GM18870 (cell line): ENCODE results near the gene TPRN.

Experiments
- ATAC-seq: cut with Tn5 transposase; IDR thresholded peaks from one replicate; pipeline ENCODE4 v1.9.1; 2021; ENCODE audit warnings: moderate library complexity; ENCODE audit not compliant: unreplicated experiment

Gene TPRN

DNA sequence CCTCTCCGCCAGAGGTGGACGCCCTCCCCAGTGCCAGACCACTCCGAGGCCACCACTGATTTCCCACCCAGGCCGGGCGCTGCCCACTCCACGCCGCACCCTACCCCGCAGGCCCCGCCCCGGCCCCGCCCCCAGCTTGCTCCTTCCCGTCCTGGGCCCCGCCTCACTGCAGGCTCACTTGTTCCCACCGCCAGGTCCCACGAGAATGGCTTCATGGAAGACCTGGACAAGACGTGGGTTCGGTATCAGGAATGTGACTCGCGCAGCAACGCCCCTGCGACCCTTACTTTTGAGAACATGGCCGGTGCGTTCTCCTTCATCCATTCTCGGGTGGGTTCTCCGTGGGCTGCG is 37.2 kb downstream of the TPRN start:
- no peak for ATAC-seq

DNA sequence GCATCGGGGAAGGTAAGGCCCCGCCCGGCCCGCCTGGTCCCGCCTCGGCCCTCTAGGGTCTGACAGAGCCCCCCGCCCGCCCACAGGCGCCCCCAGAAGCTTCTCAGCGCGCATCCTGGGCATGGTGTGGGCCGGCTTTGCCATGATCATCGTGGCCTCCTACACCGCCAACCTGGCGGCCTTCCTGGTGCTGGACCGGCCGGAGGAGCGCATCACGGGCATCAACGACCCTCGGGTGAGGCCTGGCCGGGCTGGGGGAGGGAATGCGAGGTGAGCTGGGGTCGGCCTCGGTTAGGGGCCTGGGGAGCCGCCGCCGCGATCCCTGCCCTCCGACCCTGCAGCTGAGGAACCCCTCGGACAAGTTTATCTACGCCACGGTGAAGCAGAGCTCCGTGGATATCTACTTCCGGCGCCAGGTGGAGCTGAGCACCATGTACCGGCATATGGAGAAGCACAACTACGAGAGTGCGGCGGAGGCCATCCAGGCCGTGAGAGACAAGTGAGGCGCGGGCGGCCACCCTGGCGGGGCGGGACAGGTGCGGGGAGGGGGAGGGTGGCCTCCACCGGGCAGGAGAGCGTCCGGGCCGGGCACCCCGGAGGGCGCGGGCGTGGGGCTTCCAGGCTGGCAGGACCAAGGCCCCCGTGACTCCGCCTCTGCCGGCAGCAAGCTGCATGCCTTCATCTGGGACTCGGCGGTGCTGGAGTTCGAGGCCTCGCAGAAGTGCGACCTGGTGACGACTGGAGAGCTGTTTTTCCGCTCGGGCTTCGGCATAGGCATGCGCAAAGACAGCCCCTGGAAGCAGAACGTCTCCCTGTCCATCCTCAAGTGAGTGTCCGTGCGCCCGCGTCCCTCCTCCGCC is 37.8 kb downstream of the TPRN start:
- ATAC-seq = no peak

DNA sequence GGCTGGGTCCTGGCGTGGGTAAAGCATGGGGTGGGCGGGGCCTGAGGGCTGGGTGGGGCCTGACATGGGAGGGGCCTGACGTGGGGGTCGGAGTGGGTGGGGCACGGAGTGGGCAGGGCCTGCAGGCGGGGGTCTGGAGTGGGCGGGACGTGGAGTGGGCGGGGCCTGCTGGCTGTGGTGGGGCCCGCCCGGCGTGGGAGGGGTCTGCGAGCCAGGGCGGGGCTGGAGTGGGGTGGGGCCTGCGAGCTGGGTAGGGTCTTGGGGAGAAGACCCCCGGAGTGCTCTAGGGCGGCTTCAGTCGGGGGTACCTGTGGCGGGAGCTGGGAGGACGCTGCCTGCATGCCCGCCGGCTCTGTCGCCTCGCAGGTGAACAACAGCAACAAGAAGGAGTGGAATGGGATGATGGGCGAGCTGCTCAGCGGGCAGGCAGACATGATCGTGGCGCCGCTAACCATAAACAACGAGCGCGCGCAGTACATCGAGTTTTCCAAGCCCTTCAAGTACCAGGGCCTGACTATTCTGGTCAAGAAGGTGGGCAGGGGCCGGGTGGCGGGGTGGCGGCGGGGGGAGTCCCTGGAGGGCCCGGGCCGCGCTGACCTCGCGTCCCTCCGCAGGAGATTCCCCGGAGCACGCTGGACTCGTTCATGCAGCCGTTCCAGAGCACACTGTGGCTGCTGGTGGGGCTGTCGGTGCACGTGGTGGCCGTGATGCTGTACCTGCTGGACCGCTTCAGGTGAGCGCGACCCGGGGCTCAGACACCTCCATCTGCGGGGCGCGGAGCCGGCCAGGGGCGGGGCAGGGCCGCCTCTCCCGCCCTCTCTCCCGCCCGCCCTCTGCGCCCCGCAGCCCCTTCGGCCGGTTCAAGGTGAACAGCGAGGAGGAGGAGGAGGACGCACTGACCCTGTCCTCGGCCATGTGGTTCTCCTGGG is 38.7 kb downstream of the TPRN start:
- ATAC-seq = no peak

DNA sequence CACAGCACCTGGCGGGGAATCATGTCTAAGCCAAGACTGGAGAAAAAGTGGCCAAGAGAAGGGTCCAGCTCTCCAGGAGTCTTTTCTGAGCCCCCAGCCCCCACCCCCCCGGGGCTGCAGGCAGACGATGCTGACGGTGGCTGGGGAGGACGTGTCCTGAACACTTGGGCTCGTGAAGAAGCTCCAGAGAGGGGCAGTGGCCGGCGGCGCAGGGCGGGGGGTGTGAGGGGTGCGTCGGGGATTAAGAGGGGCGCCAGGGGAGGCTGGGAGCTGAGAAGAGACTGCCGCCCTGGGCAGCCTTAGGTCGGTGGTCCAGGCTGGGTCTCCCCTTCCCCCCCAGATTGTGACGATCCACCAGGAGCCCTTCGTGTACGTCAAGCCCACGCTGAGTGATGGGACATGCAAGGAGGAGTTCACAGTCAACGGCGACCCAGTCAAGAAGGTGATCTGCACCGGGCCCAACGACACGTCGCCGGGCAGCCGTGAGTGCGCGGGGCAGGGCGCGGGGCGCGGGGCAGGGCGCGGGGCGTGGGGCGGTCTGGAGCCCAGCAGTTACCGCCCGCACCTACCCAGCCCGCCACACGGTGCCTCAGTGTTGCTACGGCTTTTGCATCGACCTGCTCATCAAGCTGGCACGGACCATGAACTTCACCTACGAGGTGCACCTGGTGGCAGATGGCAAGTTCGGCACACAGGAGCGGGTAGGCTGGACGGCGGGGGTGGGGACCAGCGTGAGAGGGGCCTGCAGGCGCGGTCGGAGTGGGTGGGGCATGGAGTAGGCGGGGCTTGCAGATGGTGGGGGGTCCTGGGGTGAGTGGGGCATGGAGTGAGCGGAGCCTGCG is 39.6 kb downstream of the TPRN start:
- no peak for ATAC-seq

DNA sequence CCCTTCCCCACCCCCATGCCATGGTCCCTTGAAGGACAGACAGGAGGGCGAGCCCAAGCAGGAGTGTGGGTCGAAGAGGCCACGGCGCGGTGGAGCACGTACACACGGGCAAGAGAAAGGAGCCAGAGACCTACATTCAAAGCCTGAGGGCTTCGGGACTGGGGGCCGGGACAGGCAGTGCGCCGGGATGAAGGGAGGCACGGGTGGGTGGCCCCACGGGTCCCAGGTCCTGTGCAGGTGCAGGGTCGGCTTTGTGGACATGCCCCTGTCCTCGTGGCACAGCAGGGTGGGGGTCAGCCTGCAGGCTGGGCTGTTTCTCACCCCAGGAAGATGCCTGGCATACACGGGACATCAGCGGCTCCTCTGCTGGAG is 40.5 kb downstream of the TPRN start:
- no peak for ATAC-seq

DNA sequence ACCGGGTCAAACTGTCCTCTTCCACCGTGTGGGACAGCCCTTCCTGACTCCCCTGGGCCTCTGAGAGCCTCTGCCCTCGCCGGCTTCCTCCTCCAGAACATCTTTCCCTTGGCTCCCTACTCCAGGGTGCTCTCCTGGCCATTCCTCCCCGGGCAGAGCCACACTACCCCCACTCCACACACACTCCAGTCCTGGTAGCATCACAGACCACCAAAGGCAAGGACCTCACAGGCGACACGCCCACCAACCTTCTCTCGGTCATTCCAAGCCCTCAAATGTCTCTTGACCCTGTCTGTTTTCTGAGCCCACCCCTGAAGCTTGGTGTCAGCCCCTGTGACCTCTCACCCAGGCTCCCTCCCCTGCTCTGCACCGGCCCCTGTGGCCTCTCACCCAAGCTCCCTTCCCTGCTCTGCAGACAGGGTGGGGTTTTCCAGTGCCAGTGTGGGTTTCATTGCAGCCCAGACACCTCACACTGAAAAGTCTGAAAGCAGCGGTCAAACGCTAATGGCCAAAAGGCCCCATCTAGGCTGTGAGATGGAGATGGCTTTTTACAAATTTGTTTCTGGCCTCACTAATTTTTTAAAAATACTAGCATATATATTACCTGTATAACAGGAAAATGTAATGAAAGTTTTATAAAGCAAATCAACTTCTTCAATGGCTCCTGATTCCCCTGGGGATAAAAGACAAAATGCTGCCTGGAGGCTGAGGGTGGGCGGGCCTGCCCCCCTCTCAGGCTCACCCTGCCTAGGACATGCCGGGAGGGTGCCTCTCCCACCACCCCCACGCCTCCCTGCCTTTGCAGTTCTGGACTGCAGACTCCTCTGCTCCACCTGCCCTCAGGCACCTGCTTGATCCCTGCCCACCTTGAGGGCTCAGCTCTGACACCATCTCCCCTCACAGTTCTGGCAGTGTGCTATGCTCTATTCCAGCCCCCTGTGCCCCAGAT is 41.2 kb downstream of the TPRN start:
- ATAC-seq = no peak

DNA sequence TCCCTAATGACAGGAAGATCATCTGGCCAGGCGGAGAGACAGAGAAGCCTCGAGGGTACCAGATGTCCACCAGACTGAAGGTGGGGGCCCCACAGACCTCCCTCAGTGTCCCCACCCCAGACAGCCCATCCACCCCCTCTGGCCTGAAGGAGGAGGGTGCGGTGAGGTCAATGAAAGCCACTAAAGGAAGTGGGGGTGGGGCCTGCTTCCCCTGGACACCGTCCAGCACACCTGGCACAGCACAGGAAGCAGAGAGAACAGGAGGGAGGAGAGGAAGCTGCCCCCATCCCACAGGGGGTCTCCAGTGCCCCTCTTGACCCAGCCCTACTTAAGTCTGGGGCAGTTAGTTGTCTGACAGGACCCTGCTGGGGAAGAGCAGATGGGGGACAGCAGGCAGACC is 41.9 kb downstream of the TPRN start:
- ATAC-seq = no peak

DNA sequence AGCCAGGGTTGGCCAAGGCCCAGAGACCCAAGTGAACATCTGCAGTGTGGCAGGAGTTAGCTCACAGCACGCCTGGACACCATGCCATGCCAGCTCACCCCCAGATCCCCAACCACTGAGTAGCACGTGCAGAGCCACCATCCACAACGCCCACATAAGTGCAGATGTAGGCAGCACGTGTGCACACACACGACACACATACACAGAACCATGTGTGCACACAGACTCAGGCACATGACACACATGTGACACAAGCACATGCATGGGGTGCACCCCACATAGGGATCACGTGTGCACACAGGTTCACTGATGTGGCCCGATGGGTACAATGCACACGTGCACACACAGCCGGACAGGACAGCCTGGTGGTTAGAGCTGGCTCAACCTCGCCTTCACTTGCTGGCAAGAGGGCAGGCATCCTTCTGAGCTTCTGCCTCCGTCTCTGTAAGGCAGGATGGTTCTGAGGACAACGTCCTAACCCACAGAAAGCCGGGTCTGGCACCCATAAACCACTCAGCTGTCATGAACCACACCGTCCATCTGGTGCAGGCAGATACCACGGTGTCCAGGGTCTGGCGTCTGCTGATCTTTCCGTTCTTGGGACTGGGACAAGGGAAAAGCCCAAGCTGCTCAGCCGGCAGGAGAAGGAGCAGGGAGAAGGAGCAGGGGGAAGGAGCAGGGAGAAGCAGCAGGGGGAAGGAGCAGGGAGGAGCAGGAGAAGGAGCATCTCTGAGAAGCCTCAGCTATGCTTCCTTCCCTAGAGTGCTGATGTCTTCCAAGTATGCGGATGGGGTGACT is 42.7 kb downstream of the TPRN start:
- ATAC-seq = no peak

DNA sequence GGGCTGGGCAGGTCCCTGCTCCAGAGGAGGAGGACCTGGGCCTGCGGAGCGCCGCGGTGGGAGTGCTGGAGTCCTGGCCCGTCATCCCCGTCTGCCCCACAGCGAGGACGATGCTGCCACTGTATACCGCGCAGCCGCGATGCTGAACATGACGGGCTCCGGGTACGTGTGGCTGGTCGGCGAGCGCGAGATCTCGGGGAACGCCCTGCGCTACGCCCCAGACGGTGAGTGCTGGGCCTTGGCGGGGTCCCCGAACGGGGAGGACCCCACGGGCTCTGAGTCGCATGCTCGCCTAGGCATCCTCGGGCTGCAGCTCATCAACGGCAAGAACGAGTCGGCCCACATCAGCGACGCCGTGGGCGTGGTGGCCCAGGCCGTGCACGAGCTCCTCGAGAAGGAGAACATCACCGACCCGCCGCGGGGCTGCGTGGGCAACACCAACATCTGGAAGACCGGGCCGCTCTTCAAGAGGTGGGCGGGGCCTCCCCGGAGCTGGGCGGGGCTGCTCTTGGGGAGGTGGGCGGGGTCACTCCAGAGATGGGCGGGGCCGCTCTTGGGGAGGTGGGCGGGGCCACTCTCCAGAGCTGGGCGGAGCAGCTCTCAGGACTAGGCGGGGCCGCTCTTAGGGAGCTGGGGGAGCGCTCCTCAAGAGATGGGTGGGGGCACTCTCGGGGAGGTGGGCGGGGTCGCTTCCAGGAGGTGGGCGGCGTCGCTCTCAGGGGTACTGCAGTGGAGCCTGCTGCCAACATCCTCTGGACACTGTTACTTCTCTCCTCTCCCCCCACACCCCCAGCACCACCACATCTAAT is 43.8 kb downstream of the TPRN start:
- no peak for ATAC-seq

DNA sequence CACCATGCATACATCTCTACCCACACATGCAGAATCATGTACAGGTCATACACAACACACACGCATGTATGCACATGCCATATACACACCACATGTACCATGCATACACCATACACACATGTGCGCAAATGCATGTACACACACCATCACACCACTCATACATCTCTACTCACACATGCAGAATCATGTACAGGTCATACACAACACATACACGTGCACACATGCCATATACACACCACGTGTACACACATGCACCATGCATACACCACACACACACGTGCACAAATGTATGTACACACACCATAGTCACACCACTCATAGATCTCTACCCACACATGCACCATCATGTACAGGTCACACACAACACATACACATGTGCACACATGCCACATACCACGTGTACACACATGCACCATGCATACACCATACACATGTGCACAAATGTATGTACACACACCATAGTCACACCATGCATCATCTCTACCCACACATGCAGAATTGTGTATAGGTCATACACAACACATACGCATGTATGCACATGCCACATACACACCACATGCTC is 47.6 kb downstream of the TPRN start:
- ATAC-seq = no peak

DNA sequence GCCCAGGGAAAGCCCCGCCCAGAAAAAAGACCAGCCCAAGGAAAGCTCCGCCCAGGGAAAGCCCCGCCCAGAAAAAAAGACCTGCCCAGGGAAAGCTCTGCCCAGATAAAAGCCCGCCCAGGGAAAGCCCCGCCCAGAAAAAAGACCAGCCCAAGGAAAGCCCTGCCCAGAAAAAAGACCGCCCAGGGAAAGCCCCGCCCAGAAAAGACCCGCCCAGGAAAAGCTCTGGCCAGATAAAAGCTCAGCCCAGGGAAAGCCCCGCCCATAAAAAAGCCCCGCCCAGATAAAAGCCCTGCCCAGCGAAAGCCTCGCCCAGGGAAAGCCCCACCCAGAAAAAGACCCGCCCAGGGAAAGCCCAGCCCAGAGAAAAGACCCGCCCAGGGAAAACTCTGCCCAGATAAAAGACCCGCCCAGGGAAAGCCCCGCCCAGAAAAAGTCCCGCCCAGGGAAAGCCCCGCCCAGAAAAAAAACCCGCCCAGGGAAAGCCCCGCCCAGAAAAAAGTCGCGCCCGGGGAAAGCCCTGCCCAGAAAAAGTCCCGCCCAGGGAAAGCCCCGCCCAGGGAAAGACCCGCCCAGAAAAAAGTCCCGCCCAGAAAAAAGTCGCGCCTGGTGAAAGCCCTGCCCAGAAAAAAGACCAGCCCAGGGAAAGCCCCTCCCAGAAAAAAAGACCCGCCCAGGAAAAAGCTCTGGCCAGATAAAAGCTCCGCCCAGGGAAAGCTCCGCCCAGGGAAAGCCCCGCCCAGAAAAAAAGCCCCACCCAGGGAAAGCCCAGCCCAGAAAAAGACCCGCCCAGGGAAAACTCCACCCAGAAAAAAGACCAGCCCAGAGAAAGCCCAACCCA is 49.7 kb downstream of the TPRN start:
- ATAC-seq = no peak

DNA sequence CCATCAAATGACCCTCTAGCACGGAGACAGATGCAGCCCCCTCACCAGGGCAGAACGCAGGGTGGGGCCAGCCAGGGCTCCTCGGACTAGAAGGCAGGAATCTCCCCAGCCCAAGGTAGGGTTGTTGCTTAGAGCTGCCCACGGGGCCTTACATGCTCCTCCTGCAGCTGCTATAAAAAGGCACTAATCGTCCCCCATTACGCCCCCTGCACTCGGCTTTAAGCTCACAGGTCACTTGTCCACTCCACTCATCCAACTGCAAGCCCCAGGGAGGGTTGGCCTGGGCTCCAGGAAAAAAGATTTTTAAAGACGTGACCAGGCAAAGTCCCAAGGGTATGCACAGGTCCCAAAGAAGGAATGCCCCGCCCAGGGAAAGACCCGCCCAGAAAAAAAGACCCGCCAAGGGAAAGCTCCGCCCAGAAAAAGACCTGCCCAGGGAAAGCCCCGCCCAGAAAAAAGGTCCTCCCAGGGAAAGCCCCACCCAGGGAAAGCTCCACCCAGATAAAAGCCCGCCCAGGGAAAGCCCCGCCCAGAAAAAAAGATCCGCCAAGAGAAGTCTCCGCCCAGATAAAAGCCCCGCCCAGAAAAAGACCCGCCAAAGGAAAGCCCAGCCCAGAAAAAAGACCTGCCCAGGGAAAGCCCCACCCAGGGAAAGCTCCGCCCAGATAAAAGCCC is 50.5 kb downstream of the TPRN start:
- ATAC-seq = no peak

DNA sequence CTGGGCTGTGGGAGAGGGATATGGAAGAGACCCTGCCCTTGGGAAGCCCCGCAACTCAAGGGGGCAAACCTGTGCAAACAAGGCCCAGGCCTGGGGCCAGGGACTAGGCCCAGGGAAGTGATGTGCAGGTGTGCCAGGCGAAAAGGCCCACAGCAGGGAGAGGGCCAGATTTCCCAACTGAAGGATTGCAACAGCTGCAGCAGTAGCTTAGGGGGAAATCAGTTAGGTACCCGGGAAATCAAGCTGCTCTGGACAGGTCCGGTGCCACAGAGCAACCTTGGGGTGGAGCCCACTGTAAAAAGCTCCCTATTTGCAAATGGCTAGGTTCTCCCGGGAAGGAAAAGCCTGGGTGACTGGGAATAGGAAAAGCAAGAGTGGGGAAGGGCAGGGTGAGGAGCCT is 51.2 kb downstream of the TPRN start:
- ATAC-seq = no peak

DNA sequence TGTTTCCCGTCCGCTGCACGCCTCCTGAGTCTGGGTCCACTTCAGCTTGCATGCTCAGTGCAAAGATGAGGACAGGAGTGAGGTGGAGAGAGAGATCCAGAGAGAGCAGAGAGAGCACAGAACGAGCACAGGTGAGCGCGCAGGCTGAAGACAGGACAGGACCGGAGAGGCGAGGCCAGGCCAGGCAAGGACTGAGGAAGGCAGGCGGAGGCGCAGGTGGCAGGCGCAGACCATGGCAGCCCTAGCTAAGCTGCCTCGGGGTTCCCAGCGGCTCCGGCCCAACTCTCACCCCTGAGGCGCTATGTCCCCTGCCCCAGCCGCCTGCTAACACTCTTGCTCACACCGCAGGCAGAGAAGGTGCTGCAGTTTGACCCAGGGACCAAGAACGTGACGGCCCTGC is 51.9 kb downstream of the TPRN start:
- no peak for ATAC-seq

DNA sequence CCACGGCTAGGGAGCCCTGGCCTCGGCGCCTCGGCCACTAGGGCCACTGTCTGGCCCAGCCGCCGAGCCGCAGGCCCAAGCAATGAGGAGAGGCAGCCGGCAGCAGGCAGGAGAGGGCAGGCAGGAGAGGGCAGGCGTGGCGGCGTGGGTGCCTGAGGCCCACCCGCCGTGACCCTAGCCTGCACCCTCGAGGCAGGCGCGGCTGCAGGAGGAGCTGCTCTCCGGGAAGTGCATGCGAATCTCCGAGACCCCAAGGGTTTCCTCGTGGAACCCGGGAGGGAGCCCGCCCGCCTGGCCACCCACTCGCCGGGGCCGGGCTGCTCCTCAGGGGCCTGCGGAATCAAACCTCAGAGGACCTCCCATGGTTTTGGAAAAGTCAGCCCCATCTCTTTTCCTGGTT is 52.3 kb downstream of the TPRN start:
- ATAC-seq = no peak

DNA sequence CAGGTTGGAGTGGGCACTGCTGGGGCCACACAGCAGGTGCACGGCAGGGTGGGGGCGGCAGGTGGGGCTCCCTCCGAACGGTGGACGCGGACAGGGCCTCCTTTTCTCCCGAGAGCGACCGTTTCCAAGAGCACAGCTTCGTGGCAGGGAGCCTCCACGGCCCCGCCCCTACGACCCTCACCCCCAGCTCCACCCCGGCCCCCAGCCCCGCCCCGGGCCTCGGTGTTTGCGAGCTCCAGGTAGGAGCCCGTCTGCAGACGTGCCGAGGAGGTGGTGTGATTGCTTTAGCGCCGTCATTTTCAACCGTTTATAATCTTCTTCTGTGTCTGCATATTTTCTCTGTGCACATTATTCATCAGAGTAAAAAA is 52.8 kb downstream of the TPRN start:
- no peak for ATAC-seq
